Suprapubic skin (tissue), 4 donors: ENCODE measurements around the gene CLBA1. TPM values are rescaled to one million over a fixed set of nuclear protein-coding genes. Genes with fewer than 3 reads are reported as not detected.
A peak's percentile ranks its signal among the peaks of the same experiment; 100 is the strongest.

ENCODE experiments used
- DNase-seq, 2 donors: peaks; one replicate each; pipeline ENCODE4 v3.0.0-alpha.2; 2019; ENCODE audit warnings: low spot score in 2 of 2
- H3K27ac ChIP-seq: fragments of 200-600 bp; sonication (generic); one replicate; pipeline ENCODE4 v1.5.1; 2019
- H3K27me3 ChIP-seq: fragments of 200-600 bp; sonication (generic); one replicate; pipeline ENCODE4 v1.5.1; 2019
- H3K36me3 ChIP-seq: fragments of 200-600 bp; sonication (generic); one replicate; pipeline ENCODE4 v1.5.1; 2019
- H3K4me1 ChIP-seq: fragments of 200-600 bp; sonication (generic); one replicate; pipeline ENCODE4 v1.5.1; 2019
- H3K4me3 ChIP-seq: fragments of 200-600 bp; sonication (generic); one replicate; pipeline ENCODE4 v1.5.1; 2019; ENCODE audit warnings: mild to moderate bottlenecking
- H3K9me3 ChIP-seq: fragments of 200-600 bp; sonication (generic); one replicate; pipeline ENCODE4 v1.5.1; 2019
- EP300 ChIP-seq: sonication (generic); formaldehyde crosslinking; IDR thresholded peaks from one replicate; pipeline ENCODE4 v1.6.1; 2017; ENCODE audit warnings: antibody characterized with exemption
- POLR2A ChIP-seq, 2 donors: fragments of 450-650 bp; IDR thresholded peaks; one replicate each; pipeline ENCODE4 v1.6.1; 2017; ENCODE audit warnings: antibody characterized with exemption in 2 of 2, mild to moderate bottlenecking in 2 of 2, moderate library complexity in 2 of 2
- POLR2AphosphoS5 ChIP-seq, 3 donors: sonication (generic); formaldehyde crosslinking; IDR thresholded peaks; one replicate each; pipeline ENCODE4 v1.6.1; 2017; ENCODE audit warnings: antibody characterized with exemption in 3 of 3
- whole genome bisulfite sequencing: methylation state at CpG from one replicate; pipeline ENCODE4 v1.1.5; 2018; 5-methylcytosine and 5-hydroxymethylcytosine counted together
- total RNA-seq, 4 donors: library from RNA; depleted of rRNA; stranded (reverse); fragments of >200 nt; gene quantifications; one replicate each; pipeline ENCODE4 v1.1.0, GENCODE V29; 2016
- TF ChIP-seq, protein P1 (sequence below), 2 donors: fragments of 200-600 bp in 1 of 2; fragments of 450-650 bp in 1 of 2; sonication (generic) in 1 of 2; IDR thresholded peaks; one replicate each; pipeline ENCODE4 v1.5.1; 2016 to 2019; ENCODE audit warnings: antibody characterized with exemption in 2 of 2, mild to moderate bottlenecking in 1 of 2, moderate library complexity in 1 of 2

CLBA1 gene
- total RNA-seq, 4 donors from 2014 or later: 6.3 to 10.9 (median 9.1) TPM

DNA sequence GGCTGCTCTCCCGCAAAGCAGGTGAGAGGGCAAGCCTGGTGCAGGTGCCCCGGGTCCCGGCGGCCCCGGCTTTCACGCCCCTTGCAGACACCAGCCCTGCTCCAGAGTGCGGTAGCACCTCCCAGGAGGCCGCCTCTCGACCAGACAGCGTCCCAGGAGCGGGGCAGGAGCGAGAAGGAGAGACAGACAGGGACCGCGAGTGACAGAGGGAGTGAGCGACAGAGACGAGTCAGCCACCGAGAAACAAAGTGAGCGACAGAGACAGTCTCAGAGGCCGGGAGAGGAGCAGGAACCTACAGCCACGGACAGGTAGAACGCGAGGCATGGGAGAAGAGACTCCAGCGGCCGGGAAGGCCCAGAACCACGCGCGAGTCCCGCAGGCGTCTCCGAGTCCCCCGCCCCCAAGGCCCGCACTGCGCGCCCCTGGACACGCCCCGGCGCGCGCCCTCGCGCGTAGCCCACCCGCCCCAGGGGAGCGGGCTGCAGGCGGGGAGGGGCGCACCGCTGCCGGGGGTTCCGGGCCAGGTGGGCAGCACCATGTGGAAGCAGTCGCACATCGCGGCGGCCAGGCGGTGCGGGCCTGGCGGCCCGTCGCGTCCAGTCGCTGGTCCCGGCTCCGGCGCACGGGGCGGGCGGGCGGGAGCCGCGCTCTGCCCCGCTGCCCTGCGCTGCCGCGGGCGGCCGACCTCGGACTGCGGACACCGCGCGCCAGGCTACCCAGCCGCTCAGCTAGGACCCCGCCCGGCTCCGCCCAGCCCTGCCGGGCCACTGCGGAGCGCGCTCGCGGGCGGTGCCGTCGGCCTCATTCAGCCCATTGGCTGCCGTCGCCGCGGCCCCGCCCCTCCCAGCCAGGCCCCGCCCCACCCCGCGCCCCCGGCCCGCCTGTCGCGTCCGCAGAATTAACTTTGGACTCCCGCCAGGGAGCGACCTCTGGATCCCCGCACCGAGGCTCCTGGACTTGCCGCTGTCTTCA, 7.6 kb upstream of the CLBA1 start, which contains the start of gene AHNAK2:
AHNAK2 (minus strand) TSS at position 694 of the 973 bp plus-strand sequence; CDS start at position 557, 137 bp downstream.
- TF ChIP-seq POLR2AphosphoS5 (IDR thresholded peaks at IDR 0.05): no peak
- TF ChIP-seq EP300: no peak
- TF ChIP-seq, protein P1, sequence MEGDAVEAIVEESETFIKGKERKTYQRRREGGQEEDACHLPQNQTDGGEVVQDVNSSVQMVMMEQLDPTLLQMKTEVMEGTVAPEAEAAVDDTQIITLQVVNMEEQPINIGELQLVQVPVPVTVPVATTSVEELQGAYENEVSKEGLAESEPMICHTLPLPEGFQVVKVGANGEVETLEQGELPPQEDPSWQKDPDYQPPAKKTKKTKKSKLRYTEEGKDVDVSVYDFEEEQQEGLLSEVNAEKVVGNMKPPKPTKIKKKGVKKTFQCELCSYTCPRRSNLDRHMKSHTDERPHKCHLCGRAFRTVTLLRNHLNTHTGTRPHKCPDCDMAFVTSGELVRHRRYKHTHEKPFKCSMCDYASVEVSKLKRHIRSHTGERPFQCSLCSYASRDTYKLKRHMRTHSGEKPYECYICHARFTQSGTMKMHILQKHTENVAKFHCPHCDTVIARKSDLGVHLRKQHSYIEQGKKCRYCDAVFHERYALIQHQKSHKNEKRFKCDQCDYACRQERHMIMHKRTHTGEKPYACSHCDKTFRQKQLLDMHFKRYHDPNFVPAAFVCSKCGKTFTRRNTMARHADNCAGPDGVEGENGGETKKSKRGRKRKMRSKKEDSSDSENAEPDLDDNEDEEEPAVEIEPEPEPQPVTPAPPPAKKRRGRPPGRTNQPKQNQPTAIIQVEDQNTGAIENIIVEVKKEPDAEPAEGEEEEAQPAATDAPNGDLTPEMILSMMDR (IDR thresholded peaks at IDR 0.05): no peak
- TF ChIP-seq POLR2A (IDR thresholded peaks at IDR 0.05): no peak
- DNase-seq: peak; percentile 78 to 79
- Histone ChIP-seq H3K27ac (peak within 1 kb of the TSS; percentile 49), H3K9me3 (no peaks in the 10 kb centered on the region), H3K4me3 (peak within 1 kb of the TSS; percentile 68), H3K36me3 (no peaks in the 10 kb centered on the region), H3K27me3 (no peaks in the 10 kb centered on the region), H3K4me1 (peaks cover 57% of the 10 kb centered on the region)
- under 1% methylated on average over 67 of the region's 111 CpGs for WGBS

DNA sequence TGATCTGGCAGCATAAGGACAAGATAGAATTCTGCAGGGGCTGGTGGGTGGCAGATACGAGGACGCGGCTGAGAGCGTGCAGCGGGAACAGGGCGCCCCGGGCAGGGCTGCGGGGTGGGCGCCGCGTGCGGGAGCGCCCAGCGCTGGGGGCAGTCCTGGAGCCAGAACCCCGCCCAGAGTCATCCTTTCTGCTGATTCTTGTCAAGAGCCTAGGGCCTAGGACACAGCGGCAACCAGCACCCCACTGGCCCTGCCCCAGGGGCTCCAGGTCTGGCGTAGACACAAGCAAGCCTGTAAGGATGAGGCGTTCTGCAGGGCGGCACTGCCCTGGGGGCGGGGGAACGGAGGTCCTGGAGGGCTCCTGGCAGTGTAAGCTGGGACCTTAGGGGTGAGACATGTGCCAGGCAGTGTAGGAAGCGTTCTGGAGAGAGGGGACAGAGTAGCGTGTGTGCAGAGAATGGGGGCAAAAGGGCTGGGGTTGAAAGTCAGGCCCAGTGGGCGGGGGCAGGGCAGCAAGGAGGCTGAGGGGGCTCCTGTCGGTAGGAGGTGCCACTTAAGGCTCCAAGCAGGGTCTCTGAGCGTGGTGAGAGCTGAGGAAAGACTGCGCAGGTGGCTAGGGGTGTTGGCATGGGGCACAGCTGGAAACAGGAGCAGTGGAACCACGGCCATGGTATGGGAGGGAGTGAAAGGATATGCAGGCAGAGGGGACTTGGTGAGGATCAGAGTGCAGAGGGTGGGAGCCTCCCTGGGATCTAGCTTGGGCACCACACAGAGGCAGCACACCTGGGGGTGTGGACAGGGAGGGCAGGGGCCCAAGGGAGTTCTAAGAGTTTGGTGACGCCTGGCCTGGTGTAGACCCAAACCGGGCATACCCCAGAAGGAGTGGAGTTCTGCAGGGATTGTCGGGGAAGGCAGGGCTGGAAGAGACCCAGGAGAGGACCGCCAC, 6.6 kb upstream of the CLBA1 start:
- whole genome bisulfite sequencing: 60% methylated on average over 24 of the region's 32 CpGs
- peak; percentile 70 to 78 for DNase-seq
- TF ChIP-seq POLR2A (IDR thresholded peaks at IDR 0.05): no peak
- no peak for TF ChIP-seq POLR2AphosphoS5 (IDR thresholded peaks at IDR 0.05)
- TF ChIP-seq, protein P1 (IDR thresholded peaks at IDR 0.05): no peak
- no peak for TF ChIP-seq EP300
- no peaks in the 10 kb centered on the region for H3K36me3 ChIP-seq
- H3K4me1 ChIP-seq: peaks cover 47% of the 10 kb centered on the region
- no peaks in the 10 kb centered on the region for H3K9me3 ChIP-seq
- no peak overlapping the region for H3K27ac ChIP-seq
- H3K27me3 ChIP-seq: no peaks in the 10 kb centered on the region
- peak overlapping the region; percentile 68 for H3K4me3 ChIP-seq

DNA sequence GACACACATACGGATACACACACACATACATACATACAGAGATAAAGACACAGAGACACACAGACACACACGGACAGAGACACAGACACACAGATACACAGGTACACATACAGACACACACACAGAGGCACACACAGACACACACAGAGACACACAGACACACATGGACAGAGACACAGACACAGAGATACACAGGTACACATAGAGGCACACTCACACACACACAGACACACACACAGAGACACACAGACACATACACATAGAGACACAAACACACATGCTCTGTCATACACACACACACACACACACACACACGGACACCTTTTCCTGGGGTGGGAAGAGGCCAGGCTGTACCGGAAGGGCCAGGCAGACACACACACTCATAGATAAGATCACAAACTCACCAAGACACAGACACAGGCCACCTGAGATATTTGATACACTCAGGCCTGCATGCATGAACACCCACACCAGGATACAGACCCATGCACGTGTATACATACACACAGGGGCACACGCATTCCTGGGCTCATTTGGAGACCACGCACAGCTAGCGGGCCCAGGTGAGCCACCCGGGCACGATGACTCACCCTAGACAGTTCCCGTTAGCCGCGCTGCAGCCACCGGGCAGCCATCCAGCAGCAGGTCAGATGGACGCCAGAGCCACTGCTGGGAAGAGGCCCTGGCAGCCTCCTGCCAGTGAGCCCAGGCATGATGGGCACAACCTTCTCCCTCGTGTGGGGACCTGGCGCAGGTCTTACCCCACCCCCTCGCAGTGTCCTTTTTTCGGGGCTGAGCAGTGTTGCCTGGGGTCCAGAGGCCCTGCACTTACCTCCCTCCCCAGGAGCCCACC, 5.6 kb upstream of the CLBA1 start:
- Histone ChIP-seq H3K27me3 (no peaks in the 10 kb centered on the region), H3K27ac (no peak overlapping the region), H3K4me1 (peaks cover 37% of the 10 kb centered on the region), H3K9me3 (no peaks in the 10 kb centered on the region), H3K36me3 (no peaks in the 10 kb centered on the region), H3K4me3 (no peak overlapping the region)
- no peak for TF ChIP-seq POLR2AphosphoS5 (IDR thresholded peaks at IDR 0.05)
- no peak for TF ChIP-seq POLR2A (IDR thresholded peaks at IDR 0.05)
- TF ChIP-seq, protein P1 (IDR thresholded peaks at IDR 0.05): no peak
- TF ChIP-seq EP300: no peak
- WGBS: 77% methylated on average over 6 of the region's 19 CpGs
- peak; percentile 70 to 78 for DNase-seq

DNA sequence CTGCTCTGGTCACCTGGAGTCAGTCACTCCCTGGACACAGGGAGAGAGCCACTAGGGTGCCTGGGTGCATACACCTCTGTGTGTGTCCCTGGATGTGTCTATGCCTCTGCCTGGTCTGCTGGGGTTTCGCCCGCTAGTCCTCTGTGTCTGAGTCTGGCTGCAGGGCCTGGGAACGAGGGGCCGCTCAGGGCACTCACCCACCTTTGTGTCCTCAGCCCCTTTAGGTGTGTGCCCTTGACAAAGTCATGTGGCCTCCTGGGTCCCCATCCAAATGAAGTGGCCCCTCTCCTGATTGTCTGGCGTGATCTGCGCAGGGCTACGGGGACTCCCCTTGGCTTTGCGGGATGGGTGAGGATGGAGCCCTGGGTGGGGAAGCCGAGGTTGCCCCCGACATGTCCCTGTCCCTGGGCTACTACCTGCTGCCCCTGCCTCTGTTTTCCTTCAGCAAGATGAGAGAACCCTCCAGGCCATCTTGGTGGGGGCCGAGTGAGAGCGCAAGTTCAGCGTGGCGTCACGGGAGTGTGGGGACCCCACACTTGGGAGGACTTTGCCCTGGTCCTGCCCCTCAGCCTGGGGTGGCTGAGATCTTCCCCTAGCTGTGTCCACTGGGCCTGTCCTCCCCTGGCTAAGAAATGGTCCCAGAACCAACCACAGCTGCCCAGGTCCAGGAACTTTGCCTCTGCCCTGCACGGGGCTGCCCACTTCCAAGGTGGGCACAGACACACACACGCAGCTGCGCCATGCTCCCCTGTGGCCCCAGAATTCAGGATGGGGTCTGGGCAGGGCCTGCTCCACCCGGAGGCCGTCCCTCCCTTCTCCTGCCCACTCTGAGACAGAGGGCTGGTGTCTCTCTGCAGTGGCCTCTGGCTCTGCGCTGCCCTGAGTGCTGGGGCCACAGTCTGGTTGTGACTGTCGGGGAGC, 4.7 kb upstream of the CLBA1 start:
- H3K27ac ChIP-seq: no peak overlapping the region
- TF ChIP-seq POLR2A (IDR thresholded peaks at IDR 0.05): no peak
- TF ChIP-seq EP300: no peak
- no peak for TF ChIP-seq POLR2AphosphoS5 (IDR thresholded peaks at IDR 0.05)
- TF ChIP-seq, protein P1 (IDR thresholded peaks at IDR 0.05): no peak

More for the DNA sequence above, 4.7 kb upstream of the CLBA1 start:
- no peak overlapping the region for H3K4me3 ChIP-seq
- peak; percentile 60 to 72 for DNase-seq
- 94% methylated on average over 6 of the region's 22 CpGs for WGBS
- peaks cover 30% of the 10 kb centered on the region for H3K4me1 ChIP-seq
- no peaks in the 10 kb centered on the region for H3K9me3 ChIP-seq
- H3K27me3 ChIP-seq: no peaks in the 10 kb centered on the region
- H3K36me3 ChIP-seq: no peaks in the 10 kb centered on the region
